ENCODE results near the gene MYBPC1. TPM values are rescaled to one million over a fixed set of nuclear protein-coding genes. Genes with fewer than 3 reads are reported as not detected.

MYBPC1 gene
- total RNA-seq, 2 experiments from 2014 or later, result not detected

DNA sequence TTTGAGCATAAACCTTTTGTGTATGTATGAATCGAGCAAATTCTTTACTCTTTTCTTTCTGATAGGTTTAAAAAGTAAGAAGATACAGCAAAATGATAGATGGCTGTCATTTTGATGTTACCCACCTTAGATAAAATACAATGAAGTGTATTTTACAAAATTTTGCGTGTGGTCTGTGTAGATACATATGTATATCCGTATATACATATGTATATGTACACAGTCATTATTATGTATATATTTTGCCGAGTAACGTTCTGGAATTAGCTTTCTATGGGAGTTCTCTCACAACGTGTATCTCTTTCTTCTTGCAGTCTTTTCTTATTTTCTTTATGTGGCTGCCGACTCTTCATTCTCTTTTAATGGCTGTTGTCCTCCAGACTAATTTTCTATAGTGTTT is 70.2 kb downstream of the MYBPC1 start:
- CTCF ChIA-PET, result no interaction called here
- Mint-ChIP-seq H3K27ac (no peak overlapping the region), H3K4me3 (no peak overlapping the region), H3K4me1 (ENCODE audit: low read depth) (peaks cover 2% of the 10 kb centered on the region), H3K36me3 (ENCODE audit: low read depth) (no peaks in the 10 kb centered on the region), H3K27me3 (peaks cover 4% of the 10 kb centered on the region), H3K9me3 (no peaks in the 10 kb centered on the region)
- no peak for DNase-seq
- Histone ChIP-seq H3K4me3 (ENCODE audit: low read length) (no peak overlapping the region), H3K27ac (ENCODE audit: low read depth in 1 of 2, low read length in 2 of 2) (no peak overlapping the region), H3K27me3 (ENCODE audit: control insufficient read depth in 1 of 2, insufficient read depth in 2 of 2, low read length in 2 of 2) (no peaks in the 10 kb centered on the region), H3K9me3 (ENCODE audit: control insufficient read depth in 1 of 2, insufficient read depth in 1 of 2, low read length in 2 of 2) (no peaks in the 10 kb centered on the region), H3K4me1 (ENCODE audit: insufficient read depth, low read length) (no peaks in the 10 kb centered on the region), H3K36me3 (ENCODE audit: insufficient read depth, low read length) (no peaks in the 10 kb centered on the region)
- POLR2A ChIA-PET, result no interaction called here
- intact Hi-C loops (cut with DNase I, micrococcal nuclease), result no loop called here
- TF ChIP-seq, protein P1, sequence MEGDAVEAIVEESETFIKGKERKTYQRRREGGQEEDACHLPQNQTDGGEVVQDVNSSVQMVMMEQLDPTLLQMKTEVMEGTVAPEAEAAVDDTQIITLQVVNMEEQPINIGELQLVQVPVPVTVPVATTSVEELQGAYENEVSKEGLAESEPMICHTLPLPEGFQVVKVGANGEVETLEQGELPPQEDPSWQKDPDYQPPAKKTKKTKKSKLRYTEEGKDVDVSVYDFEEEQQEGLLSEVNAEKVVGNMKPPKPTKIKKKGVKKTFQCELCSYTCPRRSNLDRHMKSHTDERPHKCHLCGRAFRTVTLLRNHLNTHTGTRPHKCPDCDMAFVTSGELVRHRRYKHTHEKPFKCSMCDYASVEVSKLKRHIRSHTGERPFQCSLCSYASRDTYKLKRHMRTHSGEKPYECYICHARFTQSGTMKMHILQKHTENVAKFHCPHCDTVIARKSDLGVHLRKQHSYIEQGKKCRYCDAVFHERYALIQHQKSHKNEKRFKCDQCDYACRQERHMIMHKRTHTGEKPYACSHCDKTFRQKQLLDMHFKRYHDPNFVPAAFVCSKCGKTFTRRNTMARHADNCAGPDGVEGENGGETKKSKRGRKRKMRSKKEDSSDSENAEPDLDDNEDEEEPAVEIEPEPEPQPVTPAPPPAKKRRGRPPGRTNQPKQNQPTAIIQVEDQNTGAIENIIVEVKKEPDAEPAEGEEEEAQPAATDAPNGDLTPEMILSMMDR (IDR thresholded peaks at IDR 0.05), result no peak
- ATAC-seq (ENCODE audit: poor library complexity), result no peak

DNA sequence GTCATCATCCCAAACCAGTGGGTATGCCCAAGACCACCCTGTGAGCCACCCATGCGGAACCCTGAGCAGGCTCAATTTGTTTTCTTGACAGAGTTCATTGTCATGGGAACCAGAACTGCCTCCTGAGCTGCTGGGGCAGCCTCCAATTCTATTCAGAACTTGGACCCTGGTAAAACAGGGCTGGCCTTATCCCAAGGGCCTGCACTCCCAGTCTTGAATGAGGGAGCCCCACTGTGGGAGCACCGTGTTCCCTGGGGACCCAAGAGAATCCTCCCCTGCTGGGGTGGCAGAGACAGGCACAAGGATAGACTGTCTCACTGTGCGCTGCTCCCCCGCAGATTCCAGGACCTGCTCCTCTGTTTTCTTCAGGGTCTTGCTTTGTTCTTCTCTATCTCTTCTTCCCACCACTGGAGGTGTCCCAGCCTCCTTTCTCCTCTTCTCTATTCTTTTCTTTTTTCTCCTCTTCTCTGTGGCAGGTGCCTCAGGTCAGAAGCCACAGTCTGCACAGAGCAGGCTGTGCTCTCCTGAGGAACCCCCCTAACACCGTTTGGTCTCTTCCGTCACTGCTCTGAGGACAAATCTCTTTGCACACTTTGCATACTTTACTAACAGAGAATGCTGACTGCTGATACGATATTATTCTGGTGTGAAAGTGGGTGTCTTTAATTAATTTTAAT is 71.4 kb downstream of the MYBPC1 start:
- no peak overlapping the region for H3K4me3 ChIP-seq (ENCODE audit: low read length)
- no peak overlapping the region for H3K4me3 Mint-ChIP-seq
- intact Hi-C loops (cut with DNase I, micrococcal nuclease), result no loop called here
- H3K27me3 ChIP-seq (ENCODE audit: control insufficient read depth in 1 of 2, insufficient read depth in 2 of 2, low read length in 2 of 2), result no peaks in the 10 kb centered on the region
- ATAC-seq (ENCODE audit: poor library complexity) (no peak), DNase-seq (no peak)
- peaks cover 13% of the 10 kb centered on the region for H3K4me1 Mint-ChIP-seq (ENCODE audit: low read depth)
- H3K9me3 Mint-ChIP-seq, result no peaks in the 10 kb centered on the region
- H3K36me3 ChIP-seq (ENCODE audit: insufficient read depth, low read length), result no peaks in the 10 kb centered on the region
- H3K9me3 ChIP-seq (ENCODE audit: control insufficient read depth in 1 of 2, insufficient read depth in 1 of 2, low read length in 2 of 2), result no peaks in the 10 kb centered on the region
- TF ChIP-seq, protein P1 (IDR thresholded peaks at IDR 0.05), result no peak
- peaks cover 7% of the 10 kb centered on the region for H3K4me1 ChIP-seq (ENCODE audit: insufficient read depth, low read length)
- ChIA-PET POLR2A (no interaction called here), CTCF (interaction anchor here (0.6 kb wide), 1 partner anchor 93 kb away, joined by 3 read pairs; no protein-coding TSS in a partner anchor)
- no peak overlapping the region for H3K27ac ChIP-seq (ENCODE audit: low read depth in 1 of 2, low read length in 2 of 2)
- H3K36me3 Mint-ChIP-seq (ENCODE audit: low read depth), result no peaks in the 10 kb centered on the region
- H3K27me3 Mint-ChIP-seq, result peaks cover 4% of the 10 kb centered on the region
- no peak overlapping the region for H3K27ac Mint-ChIP-seq

DNA sequence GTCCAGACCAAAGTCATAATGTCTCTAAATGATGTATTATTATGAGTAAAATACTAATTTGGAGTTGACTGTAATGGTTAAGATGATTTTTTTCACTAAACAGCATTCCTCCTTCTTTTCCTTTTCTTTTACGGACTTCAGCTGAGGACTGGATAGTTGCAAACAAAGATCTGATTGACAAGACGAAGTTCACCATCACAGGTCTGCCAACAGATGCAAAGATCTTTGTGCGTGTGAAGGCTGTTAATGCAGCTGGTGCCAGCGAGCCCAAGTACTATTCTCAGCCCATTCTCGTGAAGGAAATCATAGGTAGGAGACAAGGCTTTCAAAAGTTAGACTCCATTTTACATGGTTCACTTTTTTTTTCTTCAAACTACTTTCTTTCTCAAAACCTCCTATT is 72.8 kb downstream of the MYBPC1 start:
- TF ChIP-seq, protein P1 (IDR thresholded peaks at IDR 0.05), result no peak
- Histone ChIP-seq H3K9me3 (ENCODE audit: control insufficient read depth in 1 of 2, insufficient read depth in 1 of 2, low read length in 2 of 2) (no peaks in the 10 kb centered on the region), H3K36me3 (ENCODE audit: insufficient read depth, low read length) (no peaks in the 10 kb centered on the region), H3K27ac (ENCODE audit: low read depth in 1 of 2, low read length in 2 of 2) (no peak overlapping the region), H3K27me3 (ENCODE audit: control insufficient read depth in 1 of 2, insufficient read depth in 2 of 2, low read length in 2 of 2) (no peaks in the 10 kb centered on the region), H3K4me3 (ENCODE audit: low read length) (no peak overlapping the region), H3K4me1 (ENCODE audit: insufficient read depth, low read length) (peaks cover 18% of the 10 kb centered on the region)
- Mint-ChIP-seq H3K4me3 (no peak overlapping the region), H3K36me3 (ENCODE audit: low read depth) (no peaks in the 10 kb centered on the region), H3K27me3 (peaks cover 4% of the 10 kb centered on the region), H3K9me3 (no peaks in the 10 kb centered on the region), H3K4me1 (ENCODE audit: low read depth) (peaks cover 26% of the 10 kb centered on the region), H3K27ac (no peak overlapping the region)
- ATAC-seq (ENCODE audit: poor library complexity) (no peak), DNase-seq (no peak)
- ChIA-PET CTCF (no interaction called here), POLR2A (no interaction called here)
- intact Hi-C loops (cut with DNase I, micrococcal nuclease), result no loop called here

All from CD4-positive, alpha-beta T cell (primary cell).